Vagina (tissue), 2 donors: ENCODE data around the gene TOR4A. TPM values are rescaled to one million over a fixed set of nuclear protein-coding genes. Genes with fewer than 3 reads are reported as not detected.

Source experiments
- DNase-seq, 2 donors: peaks; one replicate each; pipeline ENCODE4 v3.0.0-alpha.2; 2017; ENCODE audit errors: extremely low spot score in 2 of 2
- H3K27ac ChIP-seq: fragments of 200-600 bp; sonication (generic); one replicate; pipeline ENCODE4 v1.5.1; 2019
- H3K27me3 ChIP-seq: fragments of 200-600 bp; sonication (generic); one replicate; pipeline ENCODE4 v1.5.1; 2019
- H3K36me3 ChIP-seq, 2 donors: fragments of 200-600 bp; sonication (generic); one replicate each; pipeline ENCODE4 v1.5.1; 2017 to 2019
- H3K4me1 ChIP-seq: fragments of 200-600 bp; sonication (generic); one replicate; pipeline ENCODE4 v1.5.1; 2019
- H3K4me3 ChIP-seq, 2 donors: fragments of 200-600 bp; sonication (generic); 1 replicate in 1 of 2; 2 replicates in 1 of 2; pipeline ENCODE4 v1.5.1; 2016 to 2019
- H3K9me3 ChIP-seq: fragments of 200-600 bp; sonication (generic); one replicate; pipeline ENCODE4 v1.5.1; 2019
- POLR2A ChIP-seq, 2 donors: fragments of 450-650 bp; IDR thresholded peaks; one replicate each; pipeline ENCODE4 v1.6.1; 2017; ENCODE audit warnings: antibody characterized with exemption in 2 of 2, mild to moderate bottlenecking in 2 of 2, moderate library complexity in 2 of 2
- POLR2AphosphoS5 ChIP-seq, 2 donors: sonication (generic); formaldehyde crosslinking; IDR thresholded peaks; one replicate each; pipeline ENCODE4 v1.9.0; 2017; ENCODE audit warnings: antibody characterized with exemption in 2 of 2, mild to moderate bottlenecking in 2 of 2, low read depth in 1 of 2; ENCODE audit not compliant: insufficient read depth in 1 of 2
- intact Hi-C: fragments of 100-400 bp; cut with DNase I; formaldehyde crosslinking; loops from one replicate; pipeline ENCODE4 v1.15.1; 2023
- total RNA-seq: library from RNA; depleted of rRNA; stranded (reverse); fragments of >200 nt; gene quantifications from one replicate; pipeline ENCODE4 v1.2.3, GENCODE V29; 2016
- TF ChIP-seq, protein P1 (sequence below), 3 experiments: fragments of 450-650 bp in 2 of 3; fragments of 200-600 bp in 1 of 3; sonication (generic) in 1 of 3; IDR thresholded peaks; one replicate each; pipeline ENCODE4 v1.5.1; 2017 to 2019; ENCODE audit warnings: antibody characterized with exemption in 3 of 3, mild to moderate bottlenecking in 2 of 3, moderate library complexity in 2 of 3

TOR4A gene
- total RNA-seq, 1 donor from 2014 or later: 13.0 TPM

DNA sequence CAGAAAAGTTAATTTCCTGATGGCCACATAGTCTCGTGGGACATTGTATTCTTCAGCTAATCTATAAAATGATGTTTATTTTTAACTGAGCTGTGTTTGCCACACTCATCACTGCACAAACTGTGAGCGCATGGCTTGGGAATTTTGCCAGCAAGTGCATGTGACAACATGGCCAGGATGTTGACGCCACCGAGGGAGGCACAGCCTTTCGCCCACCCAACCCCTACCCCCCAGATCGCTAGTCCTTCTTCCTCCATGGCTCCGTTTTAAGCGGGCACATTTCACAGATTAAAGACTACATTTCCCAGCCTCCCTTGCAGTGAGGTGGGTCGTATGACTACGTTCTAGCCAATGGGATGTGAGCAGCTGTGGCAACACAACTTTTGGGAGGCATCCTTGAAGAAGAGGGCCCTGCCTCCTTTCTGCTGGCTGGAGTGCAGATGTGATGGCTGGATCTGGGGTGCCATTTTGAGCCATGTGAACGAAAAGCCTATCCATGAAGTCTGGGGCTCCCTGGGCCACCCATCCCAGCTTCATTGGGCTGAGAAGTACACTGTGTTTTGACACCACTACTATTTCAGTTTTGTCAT, 16.7 kb downstream of the TOR4A start:
- Histone ChIP-seq H3K27me3 (no peaks in the 10 kb centered on the region), H3K4me1 (peaks cover 28% of the 10 kb centered on the region), H3K4me3 (peak overlapping the region in 1 of 2 donors; percentile 5), H3K9me3 (no peaks in the 10 kb centered on the region), H3K36me3 (no peaks in the 10 kb centered on the region), H3K27ac (no peak overlapping the region)
- TF ChIP-seq POLR2A (IDR thresholded peaks at IDR 0.05): no peak
- peak in 1 of 2 donors; percentile 31 for TF ChIP-seq POLR2AphosphoS5 (IDR thresholded peaks at IDR 0.05; ENCODE audit: insufficient read depth in 1 of 2, low read depth in 1 of 2)
- no peak for DNase-seq
- intact Hi-C loops: no loop called here

- H3K9me3 ChIP-seq: no peaks in the 10 kb centered on the region
- no peaks in the 10 kb centered on the region for H3K36me3 ChIP-seq
- no peak for DNase-seq
- H3K27ac ChIP-seq: no peak overlapping the region
- H3K27me3 ChIP-seq: peaks cover 4% of the 10 kb centered on the region
- TF ChIP-seq POLR2AphosphoS5 (IDR thresholded peaks at IDR 0.05; ENCODE audit: insufficient read depth in 1 of 2, low read depth in 1 of 2): no peak
- TF ChIP-seq, protein P1, sequence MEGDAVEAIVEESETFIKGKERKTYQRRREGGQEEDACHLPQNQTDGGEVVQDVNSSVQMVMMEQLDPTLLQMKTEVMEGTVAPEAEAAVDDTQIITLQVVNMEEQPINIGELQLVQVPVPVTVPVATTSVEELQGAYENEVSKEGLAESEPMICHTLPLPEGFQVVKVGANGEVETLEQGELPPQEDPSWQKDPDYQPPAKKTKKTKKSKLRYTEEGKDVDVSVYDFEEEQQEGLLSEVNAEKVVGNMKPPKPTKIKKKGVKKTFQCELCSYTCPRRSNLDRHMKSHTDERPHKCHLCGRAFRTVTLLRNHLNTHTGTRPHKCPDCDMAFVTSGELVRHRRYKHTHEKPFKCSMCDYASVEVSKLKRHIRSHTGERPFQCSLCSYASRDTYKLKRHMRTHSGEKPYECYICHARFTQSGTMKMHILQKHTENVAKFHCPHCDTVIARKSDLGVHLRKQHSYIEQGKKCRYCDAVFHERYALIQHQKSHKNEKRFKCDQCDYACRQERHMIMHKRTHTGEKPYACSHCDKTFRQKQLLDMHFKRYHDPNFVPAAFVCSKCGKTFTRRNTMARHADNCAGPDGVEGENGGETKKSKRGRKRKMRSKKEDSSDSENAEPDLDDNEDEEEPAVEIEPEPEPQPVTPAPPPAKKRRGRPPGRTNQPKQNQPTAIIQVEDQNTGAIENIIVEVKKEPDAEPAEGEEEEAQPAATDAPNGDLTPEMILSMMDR (IDR thresholded peaks at IDR 0.05): no peak
- no peak for TF ChIP-seq POLR2A (IDR thresholded peaks at IDR 0.05)
- peak overlapping the region; percentile 34 to 56 for H3K4me3 ChIP-seq
- peaks cover 31% of the 10 kb centered on the region for H3K4me1 ChIP-seq
- intact Hi-C loops: loop anchor here (5.0 kb wide), 1 partner anchor 113 kb away; no protein-coding TSS in a partner anchor
Observed at GRCh38 chr9:137294681-137295237, 17.2 kb downstream of the TOR4A start.

- Histone ChIP-seq H3K4me3 (peak overlapping the region; percentile 34 to 56), H3K9me3 (no peaks in the 10 kb centered on the region), H3K27ac (peak overlapping the region; percentile 53), H3K36me3 (no peaks in the 10 kb centered on the region), H3K27me3 (peaks cover 8% of the 10 kb centered on the region), H3K4me1 (peaks cover 37% of the 10 kb centered on the region)
- DNase-seq: no peak
- TF ChIP-seq POLR2A (IDR thresholded peaks at IDR 0.05): no peak
- no peak for TF ChIP-seq POLR2AphosphoS5 (IDR thresholded peaks at IDR 0.05; ENCODE audit: insufficient read depth in 1 of 2, low read depth in 1 of 2)
- TF ChIP-seq, protein P1 (IDR thresholded peaks at IDR 0.05): no peak
- intact Hi-C loops: loop anchor here (5.0 kb wide), 1 partner anchor 112 kb away; no protein-coding TSS in a partner anchor
Observed at GRCh38 chr9:137295238-137295811, 17.8 kb downstream of the TOR4A start.

- Histone ChIP-seq H3K9me3 (no peaks in the 10 kb centered on the region), H3K36me3 (no peaks in the 10 kb centered on the region), H3K27me3 (peaks cover 8% of the 10 kb centered on the region), H3K4me3 (peak overlapping the region; percentile 34 to 56), H3K4me1 (peaks cover 42% of the 10 kb centered on the region), H3K27ac (peak overlapping the region; percentile 53)
- no peak for DNase-seq
- TF ChIP-seq POLR2AphosphoS5 (IDR thresholded peaks at IDR 0.05; ENCODE audit: insufficient read depth in 1 of 2, low read depth in 1 of 2): peak in 1 of 2 donors; percentile 15
- TF ChIP-seq POLR2A (IDR thresholded peaks at IDR 0.05): no peak
- TF ChIP-seq, protein P1 (IDR thresholded peaks at IDR 0.05): no peak
- intact Hi-C loops: loop anchor here (5.0 kb wide), 1 partner anchor 111 kb away; no protein-coding TSS in a partner anchor
Observed at GRCh38 chr9:137295849-137296669, 18.5 kb downstream of the TOR4A start.
